SW480 (cell line): Measurements from ENCODE around the gene NEURL1B.
A peak's percentile ranks its signal among the peaks of the same experiment; 100 is the strongest.
"Not testable (repeated sequence)": the region's sequence is repeated elsewhere in the genome, so short reads cannot be mapped to it uniquely, and the experiment has no call there.

Source experiments
- DNase-seq: peaks from one replicate; pipeline ENCODE4 v3.0.0-alpha.2; 2016; ENCODE audit warnings: low spot score

NEURL1B gene

DNA sequence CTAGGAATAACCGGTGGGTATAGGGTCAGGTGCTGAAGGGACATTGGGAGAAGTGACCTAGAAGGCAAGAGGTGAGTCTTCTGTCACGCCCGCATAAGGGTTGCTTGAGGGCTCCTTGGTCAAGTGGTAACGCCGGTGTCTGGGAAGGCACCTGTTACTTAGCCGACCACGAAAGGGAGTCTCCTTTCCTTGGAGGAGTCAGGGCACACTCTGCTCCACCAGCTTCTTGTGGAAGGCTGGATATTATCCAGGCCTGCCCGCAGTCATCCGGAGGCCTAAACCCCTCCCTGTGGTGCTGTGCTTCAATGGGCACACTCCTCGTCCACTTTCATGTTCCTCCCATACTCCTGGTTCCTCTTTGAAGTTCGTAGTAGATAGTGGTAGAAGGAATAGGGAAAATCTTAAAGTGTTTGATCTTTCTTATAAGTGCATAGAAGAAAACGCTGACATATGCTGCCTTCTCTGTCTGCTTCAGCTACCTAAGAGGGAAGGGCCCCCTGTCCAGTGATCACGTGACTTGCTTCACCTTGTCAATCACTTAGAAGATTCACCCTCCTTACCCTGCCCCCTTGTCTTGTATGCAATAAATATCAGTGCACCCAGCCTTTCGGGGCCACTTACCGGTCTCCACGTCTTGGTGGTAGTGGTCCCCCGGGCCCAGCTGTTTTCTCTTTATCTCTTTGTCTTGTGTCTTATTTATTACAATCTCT, 16.6 kb downstream of the NEURL1B start:
- DNase-seq: not testable (repeated sequence)

DNA sequence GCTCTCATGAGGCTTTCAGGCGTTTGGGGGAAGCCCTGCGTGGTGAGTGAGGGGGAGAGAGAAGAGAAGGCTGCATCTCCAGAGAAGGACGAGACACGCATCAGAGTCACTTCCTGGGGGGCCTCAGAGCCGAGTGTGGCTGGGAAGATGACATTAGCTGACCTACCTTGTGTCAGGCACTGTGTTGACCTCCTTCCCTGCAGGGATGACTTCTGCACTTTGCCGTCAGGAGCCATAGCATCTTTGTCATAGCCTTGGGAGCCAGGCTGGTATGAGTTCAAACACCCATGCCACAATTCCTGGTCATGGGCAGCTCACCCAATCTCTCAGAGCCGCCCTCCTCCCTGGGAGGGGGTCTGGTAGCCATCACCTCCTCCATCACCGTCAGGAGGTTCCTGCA, 17.3 kb downstream of the NEURL1B start:
- no peak for DNase-seq

DNA sequence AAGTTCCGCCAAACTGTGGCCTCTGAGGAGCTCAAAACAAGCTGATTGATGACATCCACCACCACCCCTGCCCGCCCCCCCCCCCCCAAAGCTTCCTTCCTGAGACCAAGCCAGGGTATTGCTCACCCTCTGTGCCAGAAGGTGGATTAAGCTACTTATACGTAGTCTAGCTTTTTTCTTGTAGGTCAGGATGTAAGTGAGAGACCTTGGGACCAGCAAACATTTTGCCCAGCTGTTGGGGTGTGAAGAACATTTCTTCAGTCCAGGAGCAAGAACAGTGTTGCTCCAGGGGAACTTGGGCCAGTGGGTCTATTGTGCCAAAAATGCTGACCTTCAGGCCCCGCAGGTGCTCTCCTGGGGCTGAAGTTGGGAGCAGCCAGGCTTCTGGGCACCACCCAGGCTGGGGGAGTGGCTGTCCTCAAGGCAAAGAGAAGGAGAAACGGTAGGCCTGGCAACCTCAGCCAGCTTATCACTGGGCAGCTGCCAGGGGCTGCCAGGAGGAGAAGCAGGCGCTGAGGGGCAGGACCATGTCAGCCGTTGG, 18.0 kb downstream of the NEURL1B start:
- no peak for DNase-seq

DNA sequence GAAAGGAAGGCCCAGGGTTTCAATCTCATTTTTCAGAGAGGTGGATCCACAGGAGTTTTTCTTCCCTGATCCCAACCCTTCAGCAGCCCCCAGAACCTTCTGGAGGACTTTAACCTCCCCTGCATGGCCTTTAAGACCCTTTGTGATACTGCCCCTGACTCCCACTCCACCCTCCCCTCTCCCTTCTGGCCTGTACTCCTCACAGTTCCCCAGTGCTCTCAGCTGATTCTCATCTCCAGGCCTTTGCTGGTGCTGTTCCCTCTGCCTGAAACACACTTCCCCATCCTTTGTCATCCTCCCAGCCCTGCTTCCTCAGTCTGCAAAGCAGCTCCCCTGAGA, 18.5 kb downstream of the NEURL1B start:
- no peak for DNase-seq

DNA sequence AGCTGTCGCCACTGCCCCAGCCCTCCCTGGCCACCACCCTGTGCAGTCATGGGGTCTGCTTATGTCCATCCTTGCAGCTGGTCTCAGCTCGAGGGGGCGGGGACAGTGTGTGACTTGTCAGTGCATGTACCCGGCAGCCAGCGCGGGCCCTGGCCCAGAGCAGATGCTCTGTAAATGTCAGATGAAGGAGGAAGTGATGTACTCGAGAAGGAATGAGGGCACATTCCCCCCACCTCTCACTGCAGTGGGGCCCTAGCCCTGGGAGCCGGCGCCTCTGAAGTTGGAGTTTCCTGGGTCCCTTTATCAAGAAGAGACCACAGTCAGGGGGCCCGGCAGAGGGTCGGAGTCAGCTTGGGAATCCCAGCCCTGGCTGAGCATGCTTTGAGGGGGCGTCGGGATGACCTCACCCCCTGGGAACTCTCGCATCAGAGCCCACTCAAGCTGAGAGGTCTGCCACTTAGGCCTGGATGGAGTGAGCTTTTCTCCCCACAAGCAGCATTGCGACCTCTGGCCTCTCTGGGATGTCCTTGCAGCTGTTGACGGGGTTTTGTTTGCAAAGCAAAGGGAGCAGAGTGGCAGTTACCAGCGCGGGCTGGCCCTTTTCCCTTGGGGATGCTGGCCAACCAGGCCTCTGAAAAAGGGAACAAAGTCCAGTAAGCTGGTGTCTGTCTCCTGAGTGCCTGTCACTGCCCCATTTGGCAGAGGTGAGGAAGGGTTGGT, 19.0 kb downstream of the NEURL1B start:
- DNase-seq: peak; percentile 80

DNA sequence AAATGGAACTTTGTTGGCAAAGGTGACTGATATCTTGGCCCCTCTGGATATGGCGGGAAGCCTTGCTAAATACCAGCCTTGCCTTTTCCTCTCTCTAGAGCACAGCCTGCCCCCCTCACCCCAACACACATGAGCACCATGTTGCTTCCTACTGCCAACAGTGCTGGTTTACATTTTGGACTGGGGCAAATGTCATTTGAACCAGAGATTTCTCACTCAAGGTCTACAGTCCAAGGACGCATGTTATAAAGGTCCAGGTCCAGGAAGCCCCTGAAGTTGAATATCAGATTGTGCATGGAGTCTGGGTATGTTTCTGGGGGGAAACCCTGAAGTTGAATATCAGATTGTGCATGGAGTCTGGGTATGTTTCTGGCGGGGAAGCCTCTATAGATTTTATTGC, 19.9 kb downstream of the NEURL1B start:
- DNase-seq: no peak

DNA sequence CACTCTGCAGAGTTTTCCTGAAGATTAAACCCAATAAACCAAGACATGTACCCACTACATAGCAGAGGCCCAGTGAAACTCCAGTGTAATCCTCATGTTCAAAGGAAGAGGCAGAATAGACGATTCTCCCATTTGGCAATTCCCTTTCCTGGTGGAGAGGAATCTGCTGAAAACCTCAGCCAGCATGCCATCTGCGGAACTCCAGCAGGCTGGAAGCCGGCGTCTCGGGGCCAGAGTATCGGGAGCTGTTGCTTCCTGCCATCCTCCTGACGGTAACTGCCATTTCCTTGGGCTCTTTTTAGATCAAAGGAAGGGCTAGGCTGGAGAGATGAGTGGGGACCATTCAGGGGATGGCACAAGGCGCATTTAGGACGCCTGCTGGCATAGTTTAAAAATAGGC, 20.5 kb downstream of the NEURL1B start:
- no peak for DNase-seq

DNA sequence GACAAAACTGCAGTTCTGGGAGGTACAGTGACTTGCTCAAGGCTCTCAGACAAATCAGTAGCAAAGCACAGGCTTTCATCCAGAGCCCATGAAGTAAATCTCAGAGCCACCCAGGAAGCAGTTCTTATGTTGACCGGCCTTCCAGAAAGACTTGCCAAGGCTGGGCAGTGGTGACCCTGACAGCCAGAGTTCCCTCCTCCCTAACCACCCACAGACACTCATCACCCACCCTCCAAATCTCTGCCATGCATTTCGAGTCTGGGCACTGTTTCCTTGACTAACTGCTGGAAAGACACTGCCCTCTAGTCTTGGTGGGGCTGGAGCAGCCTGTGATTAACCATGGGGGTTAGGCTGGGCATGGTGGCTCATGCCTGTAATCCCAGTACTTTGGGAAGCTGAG, 21.5 kb downstream of the NEURL1B start:
- DNase-seq: no peak

DNA sequence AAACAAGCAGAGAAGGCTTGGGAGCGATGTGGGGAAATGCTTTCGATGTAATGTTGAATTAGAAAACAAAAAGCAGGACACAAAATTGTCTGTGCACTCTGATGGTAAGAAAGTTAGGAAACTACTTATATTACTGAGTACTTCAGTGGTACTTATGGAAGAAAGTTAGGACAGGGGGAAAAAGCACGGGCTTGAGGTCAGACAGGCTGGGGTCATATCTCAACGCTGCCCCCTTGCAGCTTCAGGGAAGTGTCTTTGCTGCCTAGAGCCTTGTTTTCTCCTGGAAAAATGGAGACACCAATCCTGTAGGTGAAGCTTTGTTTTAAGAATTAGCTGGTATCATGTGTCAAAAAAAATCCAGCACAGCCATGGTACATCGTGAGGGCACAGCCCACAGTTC, 23.0 kb downstream of the NEURL1B start:
- DNase-seq: no peak

DNA sequence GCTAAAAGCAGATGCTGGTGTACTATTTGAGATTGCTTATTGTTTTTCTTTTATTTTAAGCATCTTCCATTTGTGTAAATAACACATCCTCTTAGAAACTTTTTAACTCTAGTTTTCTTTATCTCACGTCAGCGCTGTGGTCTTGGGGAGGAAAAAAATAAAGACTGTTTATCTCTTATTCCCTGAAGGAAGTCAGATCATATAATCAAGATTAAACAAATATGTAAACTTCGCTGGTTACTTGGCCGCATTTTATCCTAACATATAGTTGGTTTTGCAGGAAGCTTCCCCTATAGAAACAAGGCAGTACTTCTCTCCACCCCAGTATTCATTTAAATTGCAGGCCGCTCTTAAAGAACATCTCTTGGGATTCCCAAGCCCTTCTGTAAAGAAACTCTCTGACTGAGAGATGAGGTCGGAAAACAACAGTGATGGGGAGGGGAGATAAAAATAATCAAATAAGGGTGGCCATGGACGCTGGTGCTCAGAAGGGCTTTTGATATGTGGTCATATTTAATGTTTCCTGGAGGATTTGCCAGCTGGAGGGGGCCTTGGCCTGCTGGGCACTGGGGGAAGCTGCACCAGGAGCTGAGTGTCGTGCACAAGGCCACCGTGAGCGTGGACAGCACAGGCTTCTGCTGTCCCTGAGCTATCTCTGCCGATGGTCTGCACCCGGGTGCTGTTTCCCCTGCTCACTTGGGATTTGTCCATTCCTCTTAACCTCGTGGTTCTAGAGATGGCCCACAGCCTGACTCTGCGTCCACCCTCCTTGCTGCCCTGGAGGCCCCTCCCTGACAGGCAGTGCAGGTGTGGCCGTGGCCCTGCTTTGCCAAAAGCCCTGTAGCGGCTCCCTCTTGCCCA, 23.8 kb downstream of the NEURL1B start:
- no peak for DNase-seq

DNA sequence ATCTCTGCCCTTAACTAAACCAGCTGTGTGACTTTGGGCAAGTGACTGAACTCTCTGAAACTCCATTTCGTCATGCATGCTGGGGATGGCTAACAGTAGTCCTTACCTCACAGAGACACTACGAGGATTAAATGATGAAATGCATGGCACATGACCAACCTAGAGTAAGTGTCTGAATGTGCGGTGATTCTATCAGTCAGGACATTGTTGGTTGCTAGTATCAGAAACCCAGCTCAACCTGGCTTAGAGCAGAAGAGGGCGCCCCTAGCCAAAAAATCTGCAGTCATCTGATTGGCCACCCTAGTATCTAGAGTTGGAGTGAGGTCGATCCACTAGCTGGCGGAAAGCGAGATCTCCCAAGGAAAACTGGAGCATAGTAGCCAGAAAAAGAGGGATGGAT, 25.2 kb downstream of the NEURL1B start:
- no peak for DNase-seq

DNA sequence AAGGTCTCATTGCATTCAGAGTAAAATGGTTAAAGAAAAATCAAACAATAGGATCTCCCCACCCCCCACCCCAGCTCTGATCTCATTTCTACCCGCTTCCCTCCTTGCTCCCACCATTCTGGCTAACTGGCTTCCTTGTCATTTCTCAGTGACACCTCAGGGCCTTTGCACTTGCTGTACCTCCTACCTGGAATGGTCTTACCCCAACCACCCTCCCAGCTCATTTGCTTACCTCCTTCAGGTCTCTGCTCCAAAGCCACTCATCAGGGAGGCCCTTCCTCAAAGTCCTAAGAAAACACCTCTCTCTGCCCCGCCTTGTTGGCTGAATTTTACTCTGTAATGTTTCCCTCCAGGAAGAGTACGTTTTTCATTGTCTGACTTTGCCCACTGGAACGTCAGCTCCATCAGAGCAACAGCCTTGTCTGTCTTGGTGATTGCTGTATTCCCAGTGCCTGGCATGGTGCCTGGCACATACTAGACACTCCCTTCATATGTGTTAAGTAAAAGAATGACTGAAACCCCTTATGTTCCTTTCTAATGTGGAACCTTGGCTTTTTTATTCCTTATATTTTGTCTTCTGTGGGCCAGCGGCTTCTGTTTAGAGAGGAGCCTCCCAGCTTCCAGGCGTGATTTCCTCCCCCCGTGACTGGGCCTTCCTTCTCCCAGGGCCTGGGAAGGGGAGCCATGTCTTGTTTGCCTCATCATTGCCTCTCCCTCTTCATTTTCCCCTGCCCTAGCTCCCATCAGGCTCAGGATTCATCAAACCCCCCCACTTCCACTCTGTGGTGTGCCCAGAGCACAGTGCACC, 26.9 kb downstream of the NEURL1B start:
- DNase-seq: no peak

DNA sequence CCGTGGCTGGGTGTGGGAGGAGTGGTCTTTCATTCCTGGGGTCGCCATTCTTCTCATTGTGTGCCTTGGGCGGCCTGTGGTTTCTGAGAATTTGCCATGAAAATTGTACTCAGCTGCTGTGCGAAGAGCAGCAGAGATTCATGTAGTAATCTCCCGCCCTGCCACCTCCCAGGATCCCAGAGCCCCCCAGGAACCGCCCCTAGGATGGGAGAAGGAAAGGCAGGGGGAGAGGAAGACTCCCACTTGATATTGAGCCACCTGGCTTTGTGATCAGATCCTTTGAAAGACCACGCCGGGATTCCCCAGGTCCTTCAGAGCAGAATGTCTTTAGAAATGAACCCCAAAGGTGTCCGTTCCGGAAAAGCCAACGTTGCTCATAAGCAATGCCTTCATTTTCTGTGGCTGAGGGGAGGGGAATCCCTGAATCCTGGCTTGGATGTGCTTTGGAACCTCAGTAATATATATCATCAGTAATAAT, 27.6 kb downstream of the NEURL1B start:
- DNase-seq: no peak

DNA sequence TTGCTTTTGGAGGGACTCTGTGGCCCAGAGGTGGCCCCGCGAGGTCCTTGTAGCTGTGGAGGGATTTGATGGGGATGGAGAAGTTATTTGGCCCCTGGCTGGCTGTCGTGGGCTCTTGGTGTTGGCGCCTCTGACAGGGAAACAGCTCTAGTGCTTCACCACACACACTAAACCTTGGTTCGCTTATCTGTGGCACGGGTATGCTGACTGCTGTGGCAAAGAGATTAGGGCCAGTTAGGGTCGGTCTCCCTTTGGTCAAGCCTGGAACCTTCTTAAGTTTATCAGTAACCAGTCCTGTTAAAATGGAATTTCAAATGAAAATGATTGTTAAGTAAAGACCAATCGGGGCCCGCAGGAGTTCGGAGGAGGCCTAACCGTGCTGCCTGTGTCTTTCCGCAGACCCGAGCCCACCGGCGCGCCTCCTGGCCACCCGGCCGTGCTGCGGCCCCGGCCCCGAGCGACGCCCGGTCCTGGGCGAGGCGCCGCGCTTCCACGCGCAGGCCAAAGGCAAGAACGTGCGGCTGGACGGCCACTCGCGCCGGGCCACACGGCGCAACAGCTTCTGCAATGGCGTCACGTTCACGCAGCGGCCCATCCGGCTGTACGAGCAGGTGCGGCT, 28.4 kb downstream of the NEURL1B start:
- no peak for DNase-seq

DNA sequence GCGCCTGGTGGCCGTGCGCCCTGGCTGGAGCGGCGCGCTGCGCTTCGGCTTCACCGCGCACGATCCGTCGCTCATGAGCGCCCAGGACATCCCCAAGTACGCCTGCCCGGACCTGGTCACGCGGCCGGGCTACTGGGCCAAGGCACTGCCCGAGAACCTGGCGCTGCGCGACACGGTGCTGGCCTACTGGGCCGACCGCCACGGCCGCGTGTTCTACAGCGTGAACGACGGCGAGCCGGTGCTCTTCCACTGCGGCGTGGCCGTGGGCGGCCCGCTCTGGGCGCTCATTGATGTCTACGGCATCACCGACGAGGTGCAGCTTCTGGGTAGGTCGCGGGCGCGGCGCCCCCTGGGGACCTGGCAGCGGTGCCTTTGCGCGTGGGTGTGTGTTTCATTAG, 28.9 kb downstream of the NEURL1B start:
- DNase-seq: no peak

DNA sequence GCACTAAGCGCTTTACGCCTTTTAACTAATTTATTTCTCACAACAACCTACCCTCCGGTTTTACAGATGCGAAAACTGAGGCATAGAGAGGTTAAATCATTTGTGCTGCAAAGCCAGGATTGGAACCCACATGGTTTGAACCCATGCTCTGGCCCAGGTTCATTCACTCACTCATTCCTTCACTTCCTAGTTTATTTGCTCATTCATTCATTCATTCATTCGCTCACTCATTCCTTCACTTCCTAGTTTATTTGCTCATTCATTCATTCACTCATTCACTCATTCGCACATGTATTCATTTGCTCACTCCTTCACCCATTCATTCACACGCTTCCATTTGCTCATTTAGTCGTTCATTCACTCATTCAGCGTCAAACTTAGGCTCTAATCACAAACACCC, 29.4 kb downstream of the NEURL1B start:
- no peak for DNase-seq

DNA sequence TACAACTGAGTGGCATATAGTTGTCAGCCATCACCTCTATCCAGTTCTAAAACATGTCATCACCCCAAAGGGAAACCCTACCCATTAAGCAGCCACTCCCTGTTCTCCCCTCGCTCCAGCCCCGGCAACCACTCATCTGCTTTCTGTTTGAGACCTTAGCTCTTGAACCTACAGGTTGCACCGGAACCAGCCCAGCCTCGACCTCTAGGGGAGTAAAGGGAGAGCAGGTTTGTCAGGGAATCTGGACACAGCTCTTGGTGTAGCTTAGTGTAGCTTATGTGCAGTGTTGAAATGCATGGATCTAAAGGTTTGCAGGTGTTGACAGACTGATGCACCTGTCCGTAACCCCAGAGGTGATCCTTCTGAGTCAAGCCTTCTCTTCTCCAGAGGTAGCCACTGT, 30.0 kb downstream of the NEURL1B start:
- DNase-seq: no peak

DNA sequence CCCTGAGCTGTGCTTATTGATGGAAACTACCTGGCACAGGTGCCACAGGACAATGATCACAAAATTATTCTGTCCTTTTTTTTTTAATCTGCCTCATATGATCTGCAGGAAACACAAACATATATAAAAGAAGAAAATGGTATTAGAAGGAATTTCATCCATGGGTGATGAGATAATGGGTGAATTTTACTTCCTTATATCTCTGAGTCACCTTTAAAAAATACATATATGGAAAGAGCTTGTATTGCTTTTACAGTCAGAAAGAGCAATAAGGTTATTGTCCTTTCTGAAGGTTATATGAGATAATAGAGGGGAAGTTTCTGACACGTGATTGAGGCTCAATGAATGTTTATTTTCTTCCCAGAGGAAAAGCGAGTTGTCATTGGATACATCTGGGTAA, 31.6 kb downstream of the NEURL1B start:
- DNase-seq: no peak

DNA sequence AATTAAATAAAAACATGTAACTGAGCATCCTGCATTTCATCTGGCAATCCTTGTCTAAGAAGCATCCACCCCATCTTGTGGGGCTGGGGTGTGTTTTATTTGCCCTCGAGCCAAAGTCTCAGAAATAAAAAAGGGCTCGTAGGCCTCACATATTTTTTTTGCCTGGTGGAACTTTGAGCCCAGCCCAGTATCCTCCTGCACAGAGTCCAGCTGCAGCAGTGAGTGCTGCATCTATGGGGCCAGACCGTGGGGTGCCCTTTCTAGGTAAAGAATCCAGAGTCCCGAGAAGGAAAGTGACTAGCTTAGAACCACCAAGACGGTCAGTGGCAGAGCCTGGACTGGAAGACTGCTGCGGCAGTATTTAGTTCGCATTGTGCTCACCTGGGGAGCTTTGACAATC, 33.1 kb downstream of the NEURL1B start:
- DNase-seq: no peak

DNA sequence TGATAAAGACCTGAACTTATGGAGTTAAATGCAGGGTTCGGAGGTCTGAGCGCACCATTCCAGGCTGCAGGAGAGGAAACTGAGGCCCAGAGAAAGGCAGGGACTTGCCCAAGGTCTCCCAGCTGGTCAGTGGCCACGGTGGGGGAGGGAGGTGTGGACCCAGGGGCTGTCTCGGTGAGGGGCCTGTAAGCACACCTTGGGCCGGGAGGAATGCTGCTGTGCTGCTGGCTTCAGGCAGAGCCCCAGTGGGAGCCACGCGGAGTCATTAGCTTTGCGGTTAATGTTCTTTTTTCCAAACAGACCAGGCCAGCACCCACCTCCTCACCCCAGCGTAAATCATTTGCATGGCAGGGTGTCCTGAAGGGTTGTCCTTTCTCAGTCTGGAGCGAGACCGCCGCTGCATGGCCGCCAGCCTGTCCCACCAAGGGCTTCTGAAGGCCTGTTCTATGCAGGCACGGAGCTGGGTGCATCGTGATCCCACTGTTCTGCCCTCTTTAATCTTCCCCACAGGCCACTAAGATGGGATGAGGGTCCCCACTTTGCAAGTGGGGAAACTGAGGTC, 35.9 kb downstream of the NEURL1B start:
- no peak for DNase-seq

DNA sequence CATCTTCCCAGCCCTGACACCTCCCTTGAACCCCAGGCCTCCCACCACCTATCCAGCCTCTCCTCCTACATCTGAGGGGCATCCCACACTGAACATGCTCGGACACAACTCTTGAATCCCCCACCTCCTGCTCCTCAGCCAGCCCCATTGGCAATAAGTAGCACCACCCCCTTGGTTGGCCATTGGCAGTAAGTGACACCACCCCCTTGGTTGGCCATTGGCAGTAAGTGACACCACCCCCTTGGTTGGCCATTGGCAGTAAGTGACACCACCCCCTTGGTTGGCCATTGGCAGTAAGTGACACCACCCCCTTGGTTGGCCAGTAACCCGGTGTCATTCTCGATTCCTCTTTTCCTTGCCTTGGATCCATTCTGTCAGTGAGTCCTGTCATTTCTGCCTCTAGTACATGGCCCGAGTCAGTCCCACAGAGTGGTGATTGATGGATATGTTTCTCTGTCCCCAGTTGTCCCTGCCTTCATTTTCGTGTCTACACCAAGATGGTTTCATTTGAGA, 37.4 kb downstream of the NEURL1B start:
- DNase-seq: not testable (repeated sequence)
